CD4-positive, alpha-beta T cell treated with Interleukin-6 for 4 hours (primary cell): ENCODE measurements around the gene UBE2M.
"Not testable (repeated sequence)": the region's sequence is repeated elsewhere in the genome, so short reads cannot be mapped to it uniquely, and the experiment has no call there.

Experiments used
- DNase-seq: peaks from one replicate; pipeline ENCODE4 v3.0.0-alpha.2; 2020; ENCODE audit warnings: mixed read lengths

Gene UBE2M

GRCh38 chr19:58558066-58558622 is at the start of gene UBE2M:
TSS of gene UBE2M (minus strand) at chr19:58558611. CDS start at chr19:58558381, 230 bp downstream.
- DNase-seq: peak; percentile 62

- DNase-seq: not testable (repeated sequence)
These were observed 48.8 kb upstream of the UBE2M start for GRCh38 chr19:58607213-58607612.

- not testable (repeated sequence) for DNase-seq
These were observed 48.0 kb upstream of the UBE2M start for GRCh38 chr19:58606251-58606896.

- no peak for DNase-seq
These were observed 27.8 kb upstream of the UBE2M start for GRCh38 chr19:58586133-58586765.

GRCh38 chr19:58585442-58586132 is 27.2 kb upstream of the UBE2M start:
- DNase-seq: no peak

- DNase-seq: no peak
These were observed 26.4 kb upstream of the UBE2M start for GRCh38 chr19:58584498-58585441.

- DNase-seq: no peak
These were observed 24.6 kb upstream of the UBE2M start for GRCh38 chr19:58582985-58583384.

GRCh38 chr19:58581227-58582141 is 23.1 kb upstream of the UBE2M start:
- peak; percentile 91 for DNase-seq

- no peak for DNase-seq
These were observed 21.2 kb upstream of the UBE2M start for GRCh38 chr19:58579473-58580142.

GRCh38 chr19:58578012-58578925 is 19.9 kb upstream of the UBE2M start:
- no peak for DNase-seq

- not testable (repeated sequence) for DNase-seq
These were observed 19.2 kb upstream of the UBE2M start for GRCh38 chr19:58577581-58577980.

GRCh38 chr19:58575183-58576041 is 17.0 kb upstream of the UBE2M start:
- DNase-seq: peak; percentile 79

- no peak for DNase-seq
These were observed 15.3 kb upstream of the UBE2M start for GRCh38 chr19:58573658-58574164.

GRCh38 chr19:58572818-58573657 is 14.6 kb upstream of the UBE2M start, which contains the start of gene MZF1:
TSS of gene MZF1 (minus strand) at chr19:58573335. CDS start at chr19:58571389, 1,946 bp downstream.
- peak; percentile 100 for DNase-seq

GRCh38 chr19:58572026-58572817 is 13.8 kb upstream of the UBE2M start:
- no peak for DNase-seq

- no peak for DNase-seq
These were observed 13.2 kb upstream of the UBE2M start for GRCh38 chr19:58571575-58571947.
